GM19463 (cell line): ENCODE results near the gene SLCO2B1.
"Not testable (repeated sequence)": the region's sequence is repeated elsewhere in the genome, so short reads cannot be mapped to it uniquely, and the experiment has no call there.

Source experiments
- ATAC-seq: cut with Tn5 transposase; IDR thresholded peaks from one replicate; pipeline ENCODE4 v1.9.1; 2021; ENCODE audit warnings: mild to moderate bottlenecking, moderate library complexity; ENCODE audit not compliant: unreplicated experiment

Gene SLCO2B1, protein sequence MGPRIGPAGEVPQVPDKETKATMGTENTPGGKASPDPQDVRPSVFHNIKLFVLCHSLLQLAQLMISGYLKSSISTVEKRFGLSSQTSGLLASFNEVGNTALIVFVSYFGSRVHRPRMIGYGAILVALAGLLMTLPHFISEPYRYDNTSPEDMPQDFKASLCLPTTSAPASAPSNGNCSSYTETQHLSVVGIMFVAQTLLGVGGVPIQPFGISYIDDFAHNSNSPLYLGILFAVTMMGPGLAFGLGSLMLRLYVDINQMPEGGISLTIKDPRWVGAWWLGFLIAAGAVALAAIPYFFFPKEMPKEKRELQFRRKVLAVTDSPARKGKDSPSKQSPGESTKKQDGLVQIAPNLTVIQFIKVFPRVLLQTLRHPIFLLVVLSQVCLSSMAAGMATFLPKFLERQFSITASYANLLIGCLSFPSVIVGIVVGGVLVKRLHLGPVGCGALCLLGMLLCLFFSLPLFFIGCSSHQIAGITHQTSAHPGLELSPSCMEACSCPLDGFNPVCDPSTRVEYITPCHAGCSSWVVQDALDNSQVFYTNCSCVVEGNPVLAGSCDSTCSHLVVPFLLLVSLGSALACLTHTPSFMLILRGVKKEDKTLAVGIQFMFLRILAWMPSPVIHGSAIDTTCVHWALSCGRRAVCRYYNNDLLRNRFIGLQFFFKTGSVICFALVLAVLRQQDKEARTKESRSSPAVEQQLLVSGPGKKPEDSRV

DNA sequence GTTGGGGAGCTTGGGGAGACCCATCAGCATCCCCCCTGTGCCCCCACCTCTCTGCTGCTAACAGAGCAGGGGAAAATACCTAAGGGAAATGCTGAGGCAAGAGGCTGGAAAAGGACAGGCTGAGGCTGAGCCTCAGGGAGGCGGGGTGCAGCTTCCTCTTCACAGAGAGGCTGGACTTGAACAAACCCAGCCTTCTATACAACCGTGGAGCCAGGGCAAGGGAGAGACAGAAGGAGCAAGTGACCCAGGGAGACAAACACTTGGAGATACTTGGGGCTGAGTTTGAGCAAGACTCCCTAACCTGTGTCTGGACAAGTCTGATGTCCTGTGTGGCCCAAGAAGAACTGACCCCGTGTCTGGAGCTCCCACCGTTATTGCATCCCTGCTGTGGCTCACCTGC lies at the start of gene SLCO2B1:
TSS of gene SLCO2B1 (plus strand) at position 229 of the 400 bp plus-strand sequence. CDS start 275 bp downstream, outside the sequence.
- ATAC-seq: no peak

DNA sequence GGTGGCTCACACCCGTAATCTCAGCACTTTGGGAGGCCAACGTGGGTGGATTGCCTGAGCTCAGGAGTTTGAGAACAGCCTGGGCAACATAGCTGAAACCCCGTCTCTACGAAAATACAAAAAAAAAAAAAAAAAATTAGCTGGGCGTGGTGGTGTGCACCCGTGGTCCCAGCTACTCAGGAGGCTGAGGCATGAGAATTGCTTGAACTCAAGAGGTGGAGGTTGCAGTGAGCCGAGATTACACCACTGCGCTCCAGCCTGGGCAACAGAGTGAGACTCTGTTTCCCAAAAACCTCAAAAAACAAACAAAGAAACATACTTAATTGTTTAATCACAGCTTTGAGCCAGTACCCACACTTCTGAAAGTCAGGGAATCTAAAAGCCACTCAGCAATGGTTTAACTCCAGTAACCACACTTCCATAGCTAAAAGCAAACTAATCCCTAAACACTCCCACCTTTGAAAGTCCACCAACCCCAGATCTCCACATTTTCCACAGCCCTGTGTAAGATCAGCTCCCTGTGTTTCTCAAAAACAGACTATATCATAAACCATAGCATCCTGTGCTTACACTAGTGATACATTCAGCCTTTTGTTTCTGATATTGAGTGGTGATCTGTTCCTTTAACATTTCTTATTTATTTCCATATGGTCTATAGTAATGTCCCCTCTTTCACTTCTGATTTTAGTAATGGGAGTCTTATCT lies 49.3 kb upstream of the SLCO2B1 start:
- no peak for ATAC-seq

DNA sequence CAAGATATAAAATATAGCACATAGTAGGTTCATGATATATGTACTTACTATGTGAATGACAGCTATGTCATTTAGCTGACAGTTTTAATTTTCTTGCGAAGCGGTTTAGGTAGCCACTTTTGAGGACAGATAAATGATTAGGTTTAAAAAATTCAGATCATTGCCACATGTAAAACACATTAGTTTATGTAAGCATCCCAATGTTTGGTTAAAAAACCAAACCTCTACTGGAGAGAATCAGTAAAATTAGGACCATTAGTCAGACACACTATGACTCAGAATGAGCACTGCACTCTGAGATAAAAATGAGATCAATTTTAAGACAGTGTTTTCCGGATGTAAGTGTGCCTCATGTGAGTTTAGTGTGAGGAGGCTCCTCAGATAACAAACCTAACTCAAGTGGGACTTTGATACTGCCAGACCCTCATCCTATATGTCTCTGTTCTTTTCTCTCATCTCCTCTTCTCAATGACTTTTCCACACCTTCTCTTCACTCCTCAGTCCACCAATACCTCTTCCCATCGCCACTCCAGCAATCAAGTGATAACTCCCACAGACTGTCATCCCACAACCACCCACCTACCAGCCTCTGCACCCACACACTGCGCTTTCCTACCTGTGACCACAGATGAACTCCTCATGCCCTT lies 47.4 kb upstream of the SLCO2B1 start:
- no peak for ATAC-seq

DNA sequence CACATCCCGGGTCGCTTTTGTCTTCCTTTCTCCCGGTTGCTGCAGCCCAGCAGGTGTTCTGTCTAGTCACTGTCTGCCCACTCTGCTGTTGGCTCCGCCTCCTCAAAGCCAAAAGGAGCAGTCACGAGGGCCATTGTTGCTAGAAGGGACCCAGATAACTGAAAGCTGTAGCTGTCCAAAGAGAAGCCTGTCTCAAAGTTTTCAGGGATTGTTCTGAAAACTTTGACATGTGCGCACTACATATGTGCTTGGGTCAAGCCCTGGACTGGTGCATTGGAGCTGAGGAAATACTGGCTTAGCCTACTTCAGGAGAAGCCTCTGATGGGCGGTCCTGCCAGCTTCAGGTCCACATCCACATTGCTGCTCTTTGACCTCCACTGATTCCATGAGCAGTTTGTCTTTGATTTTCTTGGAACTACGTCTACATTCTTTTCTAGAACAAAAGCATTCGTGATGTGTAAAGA lies 45.4 kb upstream of the SLCO2B1 start:
- ATAC-seq: no peak

DNA sequence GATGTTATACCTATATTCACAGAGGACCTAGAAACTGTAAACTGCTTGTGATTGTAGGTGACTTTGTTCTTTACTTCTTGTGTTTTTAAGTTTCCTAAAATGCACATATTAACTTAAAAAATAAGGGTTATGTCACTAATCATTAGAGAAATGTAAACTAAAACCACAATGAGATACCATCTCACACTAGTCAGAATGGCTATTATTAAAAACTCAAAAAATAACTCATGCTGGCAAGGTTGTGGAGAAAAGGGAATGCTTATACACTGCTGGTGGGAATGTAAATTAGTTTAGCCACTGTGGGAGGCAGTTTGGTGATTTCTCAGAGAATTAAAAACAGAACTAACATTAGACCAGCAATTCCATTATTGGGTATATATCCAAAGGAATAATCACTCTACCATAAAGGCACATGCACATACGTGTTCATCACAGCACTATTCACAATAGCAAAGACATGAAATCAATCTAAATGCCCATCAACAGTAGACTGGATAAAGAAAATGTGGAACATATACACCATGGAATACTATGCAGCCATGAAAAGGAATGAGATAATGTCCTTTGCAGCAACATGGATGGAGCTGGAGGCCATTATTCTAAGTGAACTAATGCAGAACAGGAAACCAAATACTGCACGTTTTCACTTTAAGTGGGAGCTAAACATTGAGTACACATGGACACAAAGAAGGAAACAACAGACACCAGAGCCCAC lies 44.8 kb upstream of the SLCO2B1 start:
- ATAC-seq: not testable (repeated sequence)

DNA sequence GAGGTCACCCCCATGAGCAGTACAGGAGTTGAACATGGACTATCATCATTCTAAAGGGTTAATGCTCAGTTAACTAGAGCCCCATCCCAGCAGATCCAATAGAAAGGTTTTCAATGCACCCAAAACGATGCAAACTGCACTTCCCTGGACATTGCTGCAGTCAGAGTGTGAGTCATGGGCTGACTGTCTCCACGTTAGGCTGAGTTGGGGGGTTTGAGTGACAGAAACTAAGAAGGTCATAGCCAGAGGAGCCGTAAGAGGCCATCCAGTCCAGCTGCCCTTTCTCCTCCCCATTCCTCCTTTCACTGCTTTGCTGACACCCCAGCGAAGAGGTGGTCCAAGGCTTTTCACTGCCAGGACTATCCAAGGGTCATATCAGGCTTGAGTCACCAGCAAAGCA lies 43.7 kb upstream of the SLCO2B1 start:
- ATAC-seq: no peak

DNA sequence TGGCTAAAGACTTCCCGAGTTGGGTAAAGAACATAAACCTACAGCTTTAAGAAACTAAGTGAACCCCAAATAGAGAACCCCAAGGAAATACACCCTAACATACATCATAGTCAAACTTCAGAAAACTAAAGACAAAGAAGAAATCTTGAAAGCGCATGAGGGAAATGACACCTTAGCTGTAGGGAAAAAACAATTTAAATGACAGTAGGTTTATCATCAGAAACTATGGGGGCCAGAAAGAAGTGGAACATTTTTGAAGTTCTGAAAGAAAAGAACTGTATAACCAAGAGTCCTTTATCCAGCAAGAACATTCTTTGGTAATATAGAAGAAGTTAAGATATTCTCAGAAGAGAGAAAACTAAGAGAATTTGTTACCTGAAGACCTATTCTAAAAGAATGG lies 38.7 kb upstream of the SLCO2B1 start:
- no peak for ATAC-seq

DNA sequence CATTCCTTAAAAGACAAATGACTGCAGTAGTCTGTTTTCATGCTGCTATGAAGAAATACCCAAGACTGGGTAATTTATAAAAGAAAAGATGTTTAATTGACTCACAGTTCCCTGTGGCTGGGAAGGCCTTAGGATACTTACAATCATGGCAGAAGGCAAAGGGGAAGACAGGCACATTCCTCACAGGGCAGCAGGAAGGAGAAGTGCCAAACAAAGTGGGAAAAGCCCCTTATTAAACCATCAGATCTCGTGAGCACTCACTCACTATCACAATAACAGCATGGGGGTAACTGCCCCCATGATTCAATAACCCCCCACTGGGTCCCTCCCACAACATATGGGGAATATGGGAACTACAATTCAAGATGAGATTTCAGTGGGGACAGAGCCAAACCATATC lies 37.9 kb upstream of the SLCO2B1 start:
- ATAC-seq: no peak

DNA sequence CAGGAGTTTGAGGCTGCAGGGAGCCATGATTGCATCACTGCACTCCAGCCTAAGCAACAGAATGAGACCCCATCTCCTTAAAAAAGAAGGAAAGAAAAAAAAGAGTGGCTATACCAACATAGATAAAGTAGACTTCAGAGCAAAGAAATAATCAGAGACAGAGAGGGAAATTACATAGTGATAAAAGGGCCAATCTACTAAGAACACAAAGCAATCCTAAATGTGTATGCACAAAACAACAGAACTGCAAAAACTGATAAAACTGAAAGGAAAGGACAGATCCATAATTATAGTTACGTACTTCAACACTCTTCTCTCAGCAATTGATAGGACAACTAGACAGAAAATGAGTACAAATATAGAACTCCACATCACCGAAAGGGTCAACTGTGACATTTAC lies 36.4 kb upstream of the SLCO2B1 start:
- ATAC-seq: no peak

DNA sequence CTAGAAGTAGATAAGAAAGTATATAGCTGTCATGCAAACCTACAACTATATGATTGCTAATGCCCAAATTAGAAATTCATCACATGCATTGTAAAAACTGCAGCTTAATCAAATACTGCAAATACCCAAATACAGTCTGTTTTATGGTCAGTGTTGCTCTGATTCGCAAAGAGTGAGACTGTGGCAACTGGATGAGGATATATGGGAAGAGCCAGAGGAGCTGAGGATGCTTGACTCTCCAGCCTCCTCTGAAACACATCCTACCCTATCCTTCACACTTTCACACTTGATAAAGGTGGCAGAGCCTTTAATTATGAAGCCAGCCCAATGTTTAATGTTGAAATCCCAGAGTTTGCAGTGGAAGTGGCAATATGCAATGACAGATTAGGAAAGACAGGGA lies 32.3 kb upstream of the SLCO2B1 start:
- no peak for ATAC-seq

DNA sequence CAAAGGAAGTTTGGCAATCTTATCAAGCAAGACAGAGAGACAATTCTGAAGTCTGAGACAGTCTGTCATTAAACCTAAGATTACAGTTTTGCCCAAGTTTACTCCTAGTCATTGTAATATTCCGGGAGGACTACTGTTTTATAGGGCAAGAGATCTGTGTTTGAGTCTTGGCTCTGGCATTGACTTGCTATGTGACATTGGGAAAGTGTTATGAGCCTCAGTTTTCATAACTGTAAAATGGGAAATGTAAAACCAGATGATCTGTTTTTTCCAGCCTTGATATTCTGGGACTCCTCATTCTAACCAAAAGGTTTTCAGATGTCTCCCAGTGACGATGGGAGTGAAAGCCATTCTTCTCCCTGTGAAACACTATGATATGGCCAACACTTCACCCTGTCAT lies 24.3 kb upstream of the SLCO2B1 start:
- ATAC-seq: no peak

DNA sequence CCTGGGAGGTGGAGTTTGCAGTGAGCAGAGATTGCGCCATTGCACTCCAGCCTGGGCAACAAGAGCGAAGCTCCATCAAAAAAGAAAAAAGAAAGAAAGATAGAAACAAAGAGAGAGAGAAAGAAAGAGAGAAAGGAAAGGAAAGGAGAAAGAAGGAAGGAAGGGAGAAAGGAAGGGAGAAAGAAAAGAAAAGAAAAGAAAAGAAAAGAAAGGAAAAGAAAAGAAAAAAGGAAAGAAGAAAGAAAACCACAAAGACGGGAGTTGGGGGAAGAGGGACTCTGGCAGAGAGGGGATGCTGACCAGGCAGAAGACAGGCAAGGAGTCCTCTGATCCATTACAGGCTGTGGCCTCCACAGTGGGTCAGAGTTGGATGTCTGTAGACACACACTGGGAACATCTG lies 18.8 kb upstream of the SLCO2B1 start:
- no peak for ATAC-seq

DNA sequence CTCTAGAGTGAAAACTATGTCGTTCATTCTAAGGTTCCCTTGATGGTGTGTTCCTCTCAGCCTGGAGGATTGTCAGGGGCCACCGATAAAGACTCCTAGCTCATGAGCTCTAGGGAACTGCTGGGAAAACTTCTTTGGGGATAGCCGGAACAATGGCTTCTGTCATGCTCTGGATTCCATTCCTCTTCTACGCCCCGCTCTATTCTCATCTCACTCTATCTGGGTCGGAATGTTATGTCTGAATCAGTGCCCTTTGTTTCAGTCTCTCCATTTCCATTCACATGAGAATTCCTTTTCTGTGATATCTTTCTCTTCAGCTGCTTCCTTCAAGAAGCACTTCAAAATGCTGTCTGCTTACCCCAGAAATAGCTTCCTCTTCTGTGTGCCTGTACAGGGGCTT lies 16.9 kb upstream of the SLCO2B1 start:
- ATAC-seq: no peak

DNA sequence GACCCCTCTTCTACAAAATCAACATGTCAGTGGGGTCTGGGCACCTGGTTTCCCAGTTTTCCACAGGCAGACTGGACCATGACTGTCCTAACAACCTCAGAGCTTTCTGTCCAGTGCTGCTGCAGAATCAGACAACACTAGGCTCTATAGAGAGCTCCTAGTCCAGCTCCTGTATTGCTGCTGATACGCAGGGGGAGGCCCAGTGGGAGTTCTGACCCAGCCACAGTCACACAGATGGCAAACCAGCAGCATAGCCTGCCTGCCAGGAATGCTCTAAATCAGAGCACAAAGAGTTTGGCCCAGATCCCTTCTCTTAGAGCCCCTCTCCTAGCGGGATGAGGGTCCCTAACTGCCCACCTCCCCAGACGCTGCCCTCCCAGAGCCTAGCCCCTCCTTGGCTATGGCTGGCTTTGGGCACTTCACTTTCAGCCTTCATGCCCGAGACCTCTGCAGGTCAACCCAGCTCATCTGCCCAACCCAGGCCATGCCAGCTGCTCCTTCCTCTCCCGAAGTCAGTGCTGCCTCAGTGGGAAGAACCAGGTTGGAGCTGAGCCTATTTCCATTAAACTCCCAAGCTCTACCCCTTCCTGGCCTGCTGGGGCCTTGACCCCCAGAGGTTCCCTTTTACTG lies 15.8 kb upstream of the SLCO2B1 start:
- ATAC-seq: no peak

DNA sequence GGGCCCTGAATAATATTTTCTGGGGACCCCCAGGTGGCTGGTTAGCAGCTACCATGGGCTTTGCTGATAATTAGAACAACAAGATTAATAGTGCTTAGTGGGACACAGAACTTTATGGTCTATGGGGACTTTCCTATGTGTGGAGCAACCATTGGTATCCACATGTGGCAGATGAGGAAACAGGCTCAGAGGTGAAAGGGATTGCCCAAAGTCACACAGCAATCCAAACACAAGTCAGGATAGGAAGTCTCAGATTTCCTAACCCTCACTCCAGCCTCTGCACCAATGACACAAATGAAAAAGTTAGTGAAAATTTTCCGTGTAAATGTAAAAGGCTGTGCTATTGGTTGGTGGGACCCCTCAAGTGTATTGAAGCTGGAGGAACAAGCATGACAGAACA lies 15.3 kb upstream of the SLCO2B1 start:
- no peak for ATAC-seq

DNA sequence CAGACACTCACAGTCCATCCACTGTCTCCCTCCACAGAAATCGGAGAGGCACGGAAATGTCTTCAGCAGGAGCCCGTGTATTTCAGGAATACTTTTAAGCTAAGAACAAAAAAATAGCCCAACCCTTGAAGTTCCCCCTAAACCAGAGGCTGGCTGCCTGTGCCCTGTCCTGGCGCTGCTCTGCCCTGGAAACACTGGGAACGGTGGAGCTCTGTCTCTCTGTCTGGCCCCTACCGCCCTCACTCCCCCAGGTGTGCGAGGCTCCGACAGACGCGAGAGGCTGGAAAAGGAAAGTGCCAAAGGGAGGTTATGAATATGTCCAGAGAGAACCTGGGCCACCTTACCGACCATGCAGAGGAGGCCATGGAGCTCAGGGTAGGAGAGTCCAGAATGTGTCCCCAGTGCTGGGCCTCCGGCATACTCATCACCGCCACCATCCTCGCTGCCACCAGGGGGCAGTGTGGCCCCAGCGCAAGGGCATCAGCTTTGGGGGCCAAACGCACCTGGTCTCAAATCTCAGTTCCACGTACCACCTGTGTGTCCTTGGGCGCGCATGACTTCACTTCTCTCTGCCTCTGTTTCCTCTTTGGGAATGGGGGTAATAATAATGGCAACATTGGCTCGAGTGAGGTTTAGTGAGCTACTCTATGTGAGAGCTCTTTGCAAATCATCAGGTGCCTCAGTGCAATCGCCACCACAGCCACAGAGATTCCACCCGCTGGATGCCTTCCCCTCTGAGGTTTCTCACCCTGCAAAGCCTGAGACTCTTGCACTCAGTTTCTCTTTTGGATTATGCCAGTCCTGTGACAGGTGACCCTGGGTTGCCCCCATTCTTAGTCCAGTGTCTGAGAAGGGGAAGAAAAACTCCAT lies 10.4 kb upstream of the SLCO2B1 start:
- no peak for ATAC-seq

DNA sequence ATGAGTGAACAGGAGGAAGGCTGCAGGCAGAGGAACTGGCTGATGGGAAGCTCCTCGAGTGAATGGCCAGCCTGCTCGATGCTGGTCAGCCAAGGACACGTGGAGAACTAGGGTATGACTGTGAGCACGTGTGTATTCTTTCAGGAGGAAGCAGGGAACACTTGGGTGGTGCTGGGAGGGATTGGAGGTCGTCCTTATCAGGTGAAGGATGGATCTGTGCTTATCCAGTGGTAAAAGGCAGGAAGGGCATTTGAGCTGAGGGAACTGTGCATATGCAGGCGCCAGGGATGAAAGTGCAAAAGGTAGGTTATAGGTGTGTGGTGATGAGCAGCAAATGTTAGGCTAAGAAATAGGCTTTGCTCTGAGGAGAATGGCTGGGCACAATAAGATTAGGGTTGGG lies 9.7 kb upstream of the SLCO2B1 start:
- ATAC-seq: no peak

DNA sequence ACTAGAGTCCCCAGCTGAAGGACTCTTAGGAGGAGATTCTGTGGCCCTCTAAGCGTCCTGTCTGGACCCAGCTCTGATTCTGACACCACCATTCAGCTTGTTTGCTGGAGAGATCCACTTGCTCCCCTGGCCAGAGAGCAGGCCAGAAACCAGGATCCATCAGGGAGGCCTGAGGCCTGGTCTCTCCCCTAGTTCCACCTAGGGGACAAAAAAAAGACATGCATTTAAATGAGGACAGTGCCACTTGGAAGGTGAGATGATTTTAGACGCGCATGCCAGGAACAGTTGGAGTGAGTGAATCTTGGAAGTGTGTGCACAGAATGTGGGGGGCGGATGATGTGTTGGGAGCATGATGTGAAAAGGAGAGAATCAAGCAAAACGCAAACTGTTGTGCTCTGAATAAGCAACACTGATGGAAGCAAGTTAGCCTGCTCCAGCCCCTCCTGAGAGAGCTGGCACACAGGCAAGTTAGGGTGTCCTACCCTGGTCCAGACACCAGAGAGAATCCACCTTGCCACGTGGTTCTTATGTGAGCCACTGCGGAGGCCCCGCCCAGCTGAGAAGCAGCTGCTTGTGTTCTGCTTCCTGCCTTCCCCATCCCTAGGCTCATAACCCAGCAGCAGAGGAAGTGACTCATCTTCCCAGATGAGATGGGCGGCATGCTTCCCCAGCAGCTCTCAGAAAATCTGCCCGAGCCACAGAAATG lies 8.0 kb upstream of the SLCO2B1 start:
- ATAC-seq: peak; percentile 82

DNA sequence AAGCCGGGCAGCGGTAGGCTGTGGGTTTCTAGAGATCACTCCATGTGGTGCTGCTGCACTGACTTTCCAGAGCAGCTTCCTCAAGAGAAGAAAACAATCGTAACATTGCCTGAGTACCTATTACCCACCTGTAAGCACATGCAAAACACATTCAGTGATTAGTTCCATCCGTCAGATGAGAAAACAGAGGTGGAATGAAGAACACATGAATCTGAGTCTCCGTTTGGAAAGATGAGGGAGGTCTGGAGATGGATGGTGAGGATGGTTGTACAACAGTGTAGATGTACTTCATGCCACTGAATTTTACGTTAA lies 7.5 kb upstream of the SLCO2B1 start:
- no peak for ATAC-seq
